ENCODE results near the gene HS3ST6.

GRCh38 chr16:1909561-1910231, 8.5 kb downstream of the HS3ST6 start:
- TF ChIP-seq CTCF (IDR thresholded peaks at IDR 0.05): no peak
- TF ChIP-seq POLR2A (IDR thresholded peaks at IDR 0.05): no peak

All from esophagus squamous epithelium (tissue), 4 donors.